NT2/D1 (cell line): ENCODE data around the gene AFG3L2.
"Not testable (repeated sequence)": the region's sequence is repeated elsewhere in the genome, so short reads cannot be mapped to it uniquely, and the experiment has no call there.

Source experiments
- DNase-seq: peaks from one replicate; pipeline ENCODE4 v3.0.0-alpha.2; 2011; ENCODE audit warnings: low read depth, low spot score
- H3K27me3 ChIP-seq: 2 replicates; pipeline ENCODE4 v1.6.0; 2011; ENCODE audit warnings: mild to moderate bottlenecking; ENCODE audit not compliant: insufficient read length, insufficient read depth
- H3K36me3 ChIP-seq: 2 replicates; pipeline ENCODE4 v1.6.1; 2011; ENCODE audit warnings: mild to moderate bottlenecking, low read length, mixed read lengths; ENCODE audit not compliant: insufficient read depth, insufficient read length
- H3K4me1 ChIP-seq: 2 replicates; pipeline ENCODE4 v1.5.1; 2011; ENCODE audit not compliant: insufficient read depth, insufficient read length
- H3K4me3 ChIP-seq: 2 replicates; pipeline ENCODE4 v1.5.1; 2011; ENCODE audit warnings: low read depth; ENCODE audit not compliant: insufficient read length
- H3K9ac ChIP-seq: 2 replicates; pipeline ENCODE4 v1.6.0; 2011; ENCODE audit warnings: low read depth; ENCODE audit not compliant: insufficient read length
- H3K9me3 ChIP-seq: 2 replicates; pipeline ENCODE4 v1.5.1; 2011; ENCODE audit warnings: mild to moderate bottlenecking, low read length; ENCODE audit not compliant: insufficient read depth
- SUZ12 ChIP-seq: IDR thresholded peaks from 2 replicates; pipeline ENCODE4 v1.6.1; 2011; ENCODE audit not compliant: insufficient read length, insufficient read depth; ENCODE audit errors: extremely low read depth
- YY1 ChIP-seq: IDR thresholded peaks from 2 replicates; pipeline ENCODE4 v1.6.1; 2011; ENCODE audit not compliant: insufficient read length, insufficient read depth
- ZNF274 ChIP-seq: IDR thresholded peaks from 2 replicates; pipeline ENCODE4 v1.6.1; 2011; ENCODE audit warnings: mild to moderate bottlenecking, low read depth, low read length

The AFG3L2 gene

DNA sequence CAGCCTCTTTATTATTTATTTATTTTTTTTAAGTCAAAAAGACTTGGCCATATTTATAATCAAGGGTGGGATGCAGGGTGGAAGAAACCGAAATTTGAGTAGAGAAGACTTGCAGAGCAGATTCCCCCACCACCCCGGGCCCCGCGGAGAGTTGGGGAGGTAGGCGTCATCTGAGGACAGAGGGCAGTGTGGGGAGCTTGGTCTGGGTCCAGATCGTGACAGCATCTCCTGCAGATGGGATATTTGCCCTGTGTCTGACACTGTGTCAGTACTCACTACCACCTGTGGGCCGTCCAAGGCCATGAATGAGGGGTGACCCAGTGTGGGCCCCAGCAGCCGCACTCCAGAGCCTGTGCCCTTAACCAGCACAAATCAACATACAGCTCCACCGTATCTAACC lies 20.2 kb upstream of the AFG3L2 start:
- peaks cover 4% of the 10 kb centered on the region for H3K4me1 ChIP-seq
- no peaks in the 10 kb centered on the region for H3K9me3 ChIP-seq
- no peak for DNase-seq
- no peaks in the 10 kb centered on the region for H3K36me3 ChIP-seq
- no peak overlapping the region for H3K4me3 ChIP-seq
- no peak overlapping the region for H3K9ac ChIP-seq
- TF ChIP-seq SUZ12 = no peak
- no peak for TF ChIP-seq YY1
- TF ChIP-seq ZNF274 = no peak
- H3K27me3 ChIP-seq = no peaks in the 10 kb centered on the region

DNA sequence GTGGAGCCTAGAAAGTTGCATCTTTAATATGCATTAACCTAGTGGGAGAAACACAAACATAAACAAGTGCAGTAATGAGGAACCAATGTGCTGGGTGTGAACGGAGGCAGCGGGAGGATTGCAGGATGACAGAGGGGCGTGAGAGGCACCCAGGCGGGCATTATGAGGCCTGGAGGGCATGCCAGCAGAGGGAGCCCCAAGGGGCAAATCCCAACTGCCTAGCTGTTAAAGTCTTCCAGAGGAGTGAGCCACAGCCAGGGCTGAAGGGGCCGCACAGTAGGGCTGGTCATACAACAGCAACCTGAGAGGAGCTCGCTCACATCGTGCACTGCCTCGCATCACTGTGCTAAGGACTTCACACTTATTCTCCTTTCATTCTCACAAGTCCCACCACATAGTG lies 17.4 kb upstream of the AFG3L2 start:
- no peaks in the 10 kb centered on the region for H3K36me3 ChIP-seq

DNA sequence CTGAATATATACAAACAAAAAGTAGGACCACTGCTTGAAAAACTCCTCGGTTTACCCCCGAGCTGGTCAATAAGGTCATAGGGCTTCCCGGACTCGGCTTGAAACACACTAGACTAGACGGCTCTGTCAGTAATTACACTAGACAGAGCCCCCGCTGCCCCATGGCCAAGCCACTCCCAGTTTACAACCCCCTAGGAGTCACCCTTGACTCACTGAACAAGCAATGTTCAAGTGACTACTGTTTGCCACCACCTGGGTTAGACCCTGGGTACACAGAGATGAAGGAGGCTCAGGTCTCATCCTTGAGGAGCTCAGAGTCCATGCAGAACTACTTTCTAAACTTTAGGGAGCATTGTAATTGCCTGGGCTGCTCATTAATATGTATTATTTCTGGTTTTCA lies 17.0 kb upstream of the AFG3L2 start:
- no peak for TF ChIP-seq ZNF274
- DNase-seq = no peak
- H3K27me3 ChIP-seq = no peaks in the 10 kb centered on the region
- no peaks in the 10 kb centered on the region for H3K9me3 ChIP-seq
- no peak overlapping the region for H3K4me3 ChIP-seq
- no peak overlapping the region for H3K9ac ChIP-seq
- H3K36me3 ChIP-seq = no peaks in the 10 kb centered on the region
- no peaks in the 10 kb centered on the region for H3K4me1 ChIP-seq

More for the DNA sequence above, 17.4 kb upstream of the AFG3L2 start:
- Histone ChIP-seq H3K4me3 (no peak overlapping the region), H3K4me1 (no peaks in the 10 kb centered on the region), H3K9me3 (no peaks in the 10 kb centered on the region), H3K27me3 (no peaks in the 10 kb centered on the region), H3K9ac (no peak overlapping the region)
- no peak for DNase-seq
- TF ChIP-seq SUZ12 (no peak), YY1 (no peak), ZNF274 (no peak)

DNA sequence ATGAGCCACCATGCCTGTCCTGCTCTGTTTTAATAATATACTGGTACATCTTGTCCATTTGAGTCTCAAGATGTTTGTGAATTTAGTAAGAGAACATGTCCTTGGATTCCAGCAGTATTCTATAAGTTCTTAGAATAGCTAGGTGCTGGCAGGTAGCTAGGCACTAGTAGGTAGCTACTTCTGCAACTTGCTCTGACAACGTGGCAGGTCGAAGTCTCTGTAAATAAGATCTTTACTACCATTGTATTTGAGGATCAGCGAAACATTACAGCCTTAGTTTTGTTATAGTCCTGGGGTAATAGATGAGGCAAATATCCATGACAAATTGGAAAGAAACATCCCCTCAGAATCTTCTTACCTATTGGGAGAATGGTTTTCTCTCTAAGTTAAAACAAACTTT lies 16.5 kb upstream of the AFG3L2 start:
- no peak for TF ChIP-seq ZNF274
- TF ChIP-seq SUZ12 = no peak
- TF ChIP-seq YY1 = no peak

DNA sequence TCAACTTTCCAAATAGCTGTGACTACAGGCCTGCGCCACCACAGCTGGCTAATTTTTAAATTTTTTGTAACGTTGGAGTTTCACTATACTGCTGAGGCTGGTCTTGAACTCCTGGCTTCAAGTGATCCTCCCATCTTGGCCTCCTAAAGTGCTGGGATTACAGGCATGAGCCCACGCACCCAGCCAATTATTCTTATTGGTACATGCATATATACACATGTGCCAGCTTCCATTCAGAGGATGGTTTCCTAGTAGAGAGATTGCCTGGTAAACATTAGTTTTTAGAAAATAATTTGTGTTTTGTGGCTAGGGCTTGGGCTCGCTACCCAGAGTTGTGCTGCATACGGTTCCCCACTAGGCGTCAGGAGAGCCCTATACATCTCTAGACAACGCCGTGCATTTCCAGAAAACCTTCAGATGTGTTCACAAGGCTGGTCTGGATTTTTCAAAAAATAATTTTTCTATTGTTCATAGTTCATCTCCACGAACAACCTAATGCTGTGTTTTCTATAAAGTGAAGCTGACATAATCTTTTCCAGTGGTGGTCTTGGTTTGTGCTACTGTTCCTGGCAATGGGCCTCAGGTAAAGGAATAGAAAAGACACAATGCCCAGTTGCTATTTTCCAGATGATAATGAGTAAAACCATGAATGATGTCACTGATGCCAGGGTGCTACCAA lies 14.6 kb upstream of the AFG3L2 start:
- TF ChIP-seq ZNF274 (no peak), YY1 (no peak), SUZ12 (no peak)
- no peak overlapping the region for H3K4me3 ChIP-seq
- H3K9ac ChIP-seq = no peak overlapping the region
- no peaks in the 10 kb centered on the region for H3K36me3 ChIP-seq
- no peaks in the 10 kb centered on the region for H3K4me1 ChIP-seq
- no peaks in the 10 kb centered on the region for H3K27me3 ChIP-seq
- H3K9me3 ChIP-seq = no peaks in the 10 kb centered on the region
- DNase-seq = no peak

More for the DNA sequence above, 16.5 kb upstream of the AFG3L2 start:
- H3K9ac ChIP-seq = no peak overlapping the region
- H3K36me3 ChIP-seq = no peaks in the 10 kb centered on the region
- H3K4me3 ChIP-seq = no peak overlapping the region
- no peaks in the 10 kb centered on the region for H3K27me3 ChIP-seq
- no peak for DNase-seq
- no peaks in the 10 kb centered on the region for H3K9me3 ChIP-seq
- no peaks in the 10 kb centered on the region for H3K4me1 ChIP-seq

DNA sequence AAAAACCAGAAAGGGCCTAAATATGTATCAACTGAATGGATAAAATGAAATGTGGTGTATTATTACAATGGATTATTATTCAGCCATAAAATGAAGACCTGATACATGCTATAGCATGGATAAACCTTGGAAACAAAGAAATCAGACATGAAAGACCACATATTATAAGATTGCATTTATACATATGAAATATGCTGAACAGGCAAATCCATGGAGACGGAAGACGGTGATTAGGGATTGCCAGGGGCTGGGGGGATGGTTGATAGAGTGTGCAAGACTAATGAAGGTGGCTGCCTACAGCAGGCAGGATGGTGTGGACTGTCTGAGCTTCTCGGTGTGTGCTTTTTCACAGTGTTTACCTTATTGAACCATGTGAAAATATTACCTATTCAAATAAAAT lies 11.4 kb upstream of the AFG3L2 start:
- no peak for DNase-seq
- Histone ChIP-seq H3K9me3 (no peaks in the 10 kb centered on the region), H3K36me3 (no peaks in the 10 kb centered on the region), H3K4me3 (no peak overlapping the region), H3K4me1 (no peaks in the 10 kb centered on the region), H3K27me3 (no peaks in the 10 kb centered on the region), H3K9ac (no peak overlapping the region)
- TF ChIP-seq ZNF274 = no peak
- no peak for TF ChIP-seq YY1

DNA sequence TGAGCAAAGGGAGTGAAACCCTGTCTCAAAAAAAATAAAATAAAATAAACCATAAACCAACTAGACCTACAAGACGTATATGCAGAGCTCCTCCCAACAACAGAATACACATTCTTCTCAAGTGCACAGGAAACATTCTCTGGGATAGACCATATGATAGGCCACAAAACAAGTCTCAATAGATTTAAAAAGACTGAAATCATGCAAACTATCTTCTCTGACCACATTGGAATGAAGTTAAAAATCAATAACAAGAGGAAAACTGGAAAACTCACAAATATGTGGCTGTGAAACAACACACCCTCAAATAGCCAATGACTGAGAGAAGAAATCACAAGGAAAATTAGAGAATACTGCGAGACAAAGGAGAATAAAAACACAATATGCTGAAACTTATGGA lies 7.2 kb upstream of the AFG3L2 start:
- H3K9me3 ChIP-seq = no peaks in the 10 kb centered on the region
- H3K4me1 ChIP-seq = no peaks in the 10 kb centered on the region
- TF ChIP-seq ZNF274 = no peak
- no peak for TF ChIP-seq SUZ12
- no peak for TF ChIP-seq YY1
- H3K27me3 ChIP-seq = no peaks in the 10 kb centered on the region
- no peak for DNase-seq
- H3K36me3 ChIP-seq = no peaks in the 10 kb centered on the region
- no peak overlapping the region for H3K4me3 ChIP-seq
- no peak overlapping the region for H3K9ac ChIP-seq

DNA sequence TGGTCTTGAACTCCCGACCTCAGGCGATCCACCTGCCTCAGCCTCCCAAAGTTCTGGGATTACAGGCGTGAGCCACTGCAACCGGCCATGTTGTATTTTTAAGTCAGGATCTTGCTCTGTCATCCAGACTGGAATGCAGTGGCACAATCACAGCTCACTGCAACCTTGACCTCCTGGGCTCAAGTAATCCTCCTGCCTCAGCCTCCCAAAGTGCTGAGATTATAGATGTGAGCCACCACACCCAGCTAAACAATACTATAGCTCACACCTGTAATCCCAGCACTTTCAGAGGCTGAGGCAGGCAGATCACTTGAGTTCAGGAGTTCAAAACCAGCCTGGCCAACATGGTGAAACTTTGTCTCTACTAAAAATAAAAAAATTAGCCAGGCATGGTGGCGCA lies 6.7 kb upstream of the AFG3L2 start:
- not testable (repeated sequence) for H3K4me3 ChIP-seq, H3K9ac ChIP-seq, H3K36me3 ChIP-seq, H3K4me1 ChIP-seq, DNase-seq, H3K27me3 ChIP-seq, H3K9me3 ChIP-seq

DNA sequence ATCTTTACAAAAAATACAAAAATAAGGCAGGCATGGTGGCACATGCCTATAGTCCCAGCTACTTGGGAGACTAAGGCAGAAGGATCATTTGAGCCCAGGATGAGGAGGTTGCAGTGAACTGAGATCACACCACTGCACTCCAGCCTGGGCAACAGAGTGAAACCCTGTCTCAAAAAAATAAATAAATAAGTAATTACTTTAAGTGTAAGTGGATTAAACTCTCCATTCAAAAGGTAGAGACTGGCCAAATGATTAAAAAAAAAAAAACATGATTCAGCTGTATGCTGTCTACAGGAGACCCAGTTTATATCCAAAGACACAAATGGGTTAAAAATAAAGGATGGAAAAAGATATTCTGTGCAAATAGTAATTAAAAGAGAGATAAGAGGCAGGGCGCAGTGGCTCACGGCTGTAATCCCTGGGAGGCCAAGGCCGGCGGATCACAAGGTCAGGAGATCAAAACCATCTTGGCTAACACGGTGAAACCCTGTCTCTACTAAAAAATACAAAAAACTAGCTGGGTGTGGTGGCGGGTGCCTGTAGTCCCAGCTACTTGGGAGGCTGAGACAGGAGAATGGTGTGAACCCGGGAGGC lies 5.3 kb upstream of the AFG3L2 start:
- not testable (repeated sequence) for H3K9me3 ChIP-seq, DNase-seq, H3K4me3 ChIP-seq, H3K36me3 ChIP-seq, H3K27me3 ChIP-seq, H3K9ac ChIP-seq, H3K4me1 ChIP-seq

DNA sequence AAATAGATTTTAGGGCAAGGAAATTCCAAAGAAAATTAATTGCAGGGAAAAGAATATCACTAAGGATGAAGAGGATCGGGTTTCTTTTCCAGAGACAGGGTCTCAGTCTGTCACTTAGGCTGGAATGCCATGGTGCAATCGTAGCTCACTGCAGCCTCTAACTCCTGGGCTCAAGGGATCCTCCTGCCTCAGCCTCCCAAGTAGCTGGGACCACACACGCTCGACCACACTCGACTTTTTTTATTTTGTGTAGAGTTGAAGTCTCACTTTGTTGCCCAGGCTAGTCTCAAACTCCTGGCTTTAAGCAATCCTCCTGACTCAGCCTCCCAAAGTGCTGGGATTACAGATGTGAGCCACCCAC lies 1.2 kb upstream of the AFG3L2 start:
- H3K27me3 ChIP-seq, DNase-seq, H3K4me1 ChIP-seq, H3K9me3 ChIP-seq: not testable (repeated sequence)
- peak overlapping the region; percentile 36 for H3K4me3 ChIP-seq
- H3K9ac ChIP-seq = peak overlapping the region; percentile 66
- H3K36me3 ChIP-seq = peaks cover 20% of the 10 kb centered on the region
